Karpas-422 (cell line): ENCODE measurements around the gene PKP3. TPM values are rescaled to one million over a fixed set of nuclear protein-coding genes. Genes with fewer than 3 reads are reported as not detected.

ENCODE experiments used
- DNase-seq: peaks from one replicate; pipeline ENCODE4 v3.0.0-alpha.2; 2015
- H2AFZ ChIP-seq: fragments of 200-600 bp; sonication (generic); 2 replicates; pipeline ENCODE4 v1.6.1; 2014; ENCODE audit warnings: antibody characterized with exemption, low read length, mixed read lengths
- H3K27ac ChIP-seq: fragments of 200-600 bp; sonication (generic); 2 replicates; pipeline ENCODE4 v1.5.1; 2014; ENCODE audit warnings: mild to moderate bottlenecking, low read length, moderate library complexity
- H3K27me3 ChIP-seq: fragments of 200-600 bp; sonication (generic); 2 replicates; pipeline ENCODE4 v1.6.1; 2014; ENCODE audit warnings: low read length, mixed read lengths
- H3K36me3 ChIP-seq: fragments of 200-600 bp; sonication (generic); 2 replicates; pipeline ENCODE4 v1.6.1; 2014; ENCODE audit warnings: low read length, mixed read lengths; ENCODE audit not compliant: insufficient read depth
- H3K4me1 ChIP-seq: fragments of 200-600 bp; sonication (generic); 2 replicates; pipeline ENCODE4 v1.6.1; 2014; ENCODE audit warnings: mild to moderate bottlenecking, low read length, mixed read lengths
- H3K4me2 ChIP-seq: fragments of 200-600 bp; sonication (generic); 2 replicates; pipeline ENCODE4 v1.6.1; 2014; ENCODE audit warnings: low read length, low read depth, mild to moderate bottlenecking; ENCODE audit not compliant: poor library complexity, severe bottlenecking
- H3K4me3 ChIP-seq: fragments of 200-600 bp; sonication (generic); 2 replicates; pipeline ENCODE4 v1.5.1; 2014; ENCODE audit warnings: mild to moderate bottlenecking, antibody characterized with exemption, low read length, mixed read lengths
- H3K79me2 ChIP-seq: fragments of 200-600 bp; sonication (generic); 2 replicates; pipeline ENCODE4 v1.6.1; 2014; ENCODE audit warnings: mild to moderate bottlenecking, low read length, mixed read lengths
- H3K9ac ChIP-seq: fragments of 200-600 bp; sonication (generic); 2 replicates; pipeline ENCODE4 v1.6.0; 2014; ENCODE audit warnings: low read length
- H3K9me2 ChIP-seq: fragments of 200-600 bp; sonication (generic), shearing (Covaris generic); replicated peaks from 2 replicates; pipeline ENCODE4 v1.6.0; 2014; ENCODE audit warnings: mild to moderate bottlenecking, low read length, moderate library complexity; ENCODE audit not compliant: insufficient read depth
- H3K9me3 ChIP-seq: fragments of 300-700, 200-600 bp; sonication (generic); 2 replicates; pipeline ENCODE4 v1.6.1; 2014; ENCODE audit warnings: low read length, mixed read lengths
- H4K20me1 ChIP-seq: fragments of 200-600 bp; sonication (generic); 2 replicates; pipeline ENCODE4 v1.6.1; 2014; ENCODE audit warnings: mild to moderate bottlenecking, antibody characterized with exemption, low read length, low read depth; ENCODE audit not compliant: insufficient read depth
- small RNA-seq: library from RNA; depleted of rRNA; stranded (forward); fragments of <200 nt; gene quantifications from one replicate; pipeline ENCODE3, GENCODE V24; 2014
- total RNA-seq: library from RNA; depleted of rRNA; stranded (reverse); fragments of >200 nt; shearing (Covaris generic); gene quantifications from 2 replicates; pipeline ENCODE4 v1.2.3, GENCODE V29; 2014; ENCODE audit warnings: low replicate concordance; rRNA removed

PKP3 gene
- total RNA-seq, 1 experiment from 2014 or later, result not detected

- no peaks in the 10 kb centered on the region for H3K9me2 ChIP-seq
- H4K20me1 ChIP-seq, result peaks cover 6% of the 10 kb centered on the region; the same call in 1 of the 2 replicates
- peak overlapping the region; percentile 94; the same call in 1 of the 2 replicates for H2AFZ ChIP-seq
- no peaks in the 10 kb centered on the region for H3K27me3 ChIP-seq
- H3K4me2 ChIP-seq, result peak overlapping the region; percentile 85
- H3K9me3 ChIP-seq, result no peaks in the 10 kb centered on the region
- peak overlapping the region; percentile 92 for H3K4me3 ChIP-seq
- peak; percentile 83 for DNase-seq
- H3K79me2 ChIP-seq, result peaks cover 24% of the 10 kb centered on the region
- H3K9ac ChIP-seq, result peak overlapping the region; percentile 80
- H3K36me3 ChIP-seq, result no peaks in the 10 kb centered on the region
- no peak overlapping the region for H3K27ac ChIP-seq
- peaks cover 35% of the 10 kb centered on the region for H3K4me1 ChIP-seq
Measured at GRCh38 chr11:450809-451451, 56.9 kb downstream of the PKP3 start.

GRCh38 chr11:451738-452137 is 57.7 kb downstream of the PKP3 start:
- peaks cover 6% of the 10 kb centered on the region; the same call in 1 of the 2 replicates for H4K20me1 ChIP-seq
- DNase-seq, result no peak
- H3K9me2 ChIP-seq, result no peaks in the 10 kb centered on the region
- peak overlapping the region; percentile 92 for H3K4me3 ChIP-seq
- H3K36me3 ChIP-seq, result no peaks in the 10 kb centered on the region
- no peaks in the 10 kb centered on the region for H3K9me3 ChIP-seq
- H3K9ac ChIP-seq, result peak overlapping the region; percentile 80
- H3K79me2 ChIP-seq, result peaks cover 24% of the 10 kb centered on the region
- no peak overlapping the region for H3K27ac ChIP-seq
- no peaks in the 10 kb centered on the region for H3K27me3 ChIP-seq
- H2AFZ ChIP-seq, result no peak overlapping the region
- peaks cover 35% of the 10 kb centered on the region for H3K4me1 ChIP-seq
- H3K4me2 ChIP-seq, result peak overlapping the region; percentile 85

DNA sequence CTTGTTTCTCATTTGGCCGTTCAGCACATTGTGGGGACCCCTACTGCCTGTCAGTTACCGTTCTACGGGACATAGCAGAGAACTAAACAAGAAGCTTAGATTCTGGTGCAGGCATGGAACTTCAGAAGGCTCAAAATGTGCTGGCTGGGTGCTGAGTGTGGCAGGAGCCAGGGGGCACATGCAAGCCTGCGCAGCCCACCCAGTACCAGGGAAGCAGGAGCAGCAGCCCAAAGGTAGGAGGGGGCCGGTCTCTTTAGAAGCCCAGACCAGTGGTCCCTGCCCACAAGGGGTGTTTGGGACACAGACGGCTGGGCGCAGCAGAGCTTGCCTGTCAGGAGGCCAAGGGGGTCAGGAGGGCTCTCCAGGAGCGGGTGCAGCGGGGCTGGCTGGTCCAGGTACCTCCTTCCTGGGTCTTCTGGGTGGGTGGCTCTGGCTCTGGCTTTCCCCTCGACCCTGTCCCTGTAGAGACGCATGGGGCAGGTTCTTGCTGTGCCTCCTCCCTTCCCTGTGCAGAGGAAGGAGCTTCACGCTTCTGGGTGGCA is 58.3 kb downstream of the PKP3 start:
- no peak overlapping the region for H3K4me3 ChIP-seq
- peaks cover 35% of the 10 kb centered on the region for H3K4me1 ChIP-seq
- H3K36me3 ChIP-seq, result no peaks in the 10 kb centered on the region
- H3K79me2 ChIP-seq, result peaks cover 27% of the 10 kb centered on the region
- no peaks in the 10 kb centered on the region for H3K27me3 ChIP-seq
- no peak overlapping the region for H3K9ac ChIP-seq
- H4K20me1 ChIP-seq, result peaks cover 6% of the 10 kb centered on the region; the same call in 1 of the 2 replicates
- H3K9me3 ChIP-seq, result no peaks in the 10 kb centered on the region
- peak overlapping the region; percentile 85 for H3K4me2 ChIP-seq
- DNase-seq, result no peak
- H3K27ac ChIP-seq, result no peak overlapping the region
- no peak overlapping the region for H2AFZ ChIP-seq
- no peaks in the 10 kb centered on the region for H3K9me2 ChIP-seq

DNA sequence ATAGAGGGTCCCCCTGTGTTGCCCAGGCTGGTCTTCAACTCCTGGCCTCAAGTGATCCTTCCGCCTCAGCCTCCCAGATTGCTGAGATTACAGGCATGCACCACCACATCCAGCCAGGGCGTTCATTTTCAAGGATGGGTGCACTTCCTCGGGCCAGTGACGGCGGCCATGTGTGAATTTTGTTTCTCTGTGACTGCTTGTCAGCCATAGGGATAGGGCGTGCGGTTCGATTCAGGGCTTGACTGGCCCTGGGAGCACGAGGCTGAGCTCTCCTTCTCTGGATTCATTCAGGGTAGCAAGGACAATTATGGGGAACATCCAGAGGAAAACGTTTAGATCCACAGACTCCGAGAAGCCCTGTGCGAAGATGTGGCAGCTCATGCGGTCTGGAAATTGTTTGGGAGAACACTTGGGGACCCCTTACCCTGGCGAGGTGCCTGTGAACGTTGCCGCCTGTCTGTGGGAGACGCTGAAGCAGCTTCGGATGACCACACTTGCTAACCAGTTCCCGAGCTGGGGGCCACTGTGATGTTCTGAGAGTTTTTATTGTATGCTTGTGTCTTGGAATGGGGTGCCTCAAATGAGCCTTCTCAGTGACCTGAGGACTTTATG is 59.0 kb downstream of the PKP3 start:
- Histone ChIP-seq H3K9ac (no peak overlapping the region), H3K4me2 (no peak overlapping the region), H3K9me3 (no peaks in the 10 kb centered on the region), H3K79me2 (peaks cover 32% of the 10 kb centered on the region), H4K20me1 (peaks cover 6% of the 10 kb centered on the region; the same call in 1 of the 2 replicates), H2AFZ (no peak overlapping the region), H3K36me3 (no peaks in the 10 kb centered on the region), H3K27me3 (no peaks in the 10 kb centered on the region), H3K27ac (no peak overlapping the region), H3K9me2 (no peaks in the 10 kb centered on the region), H3K4me3 (no peak overlapping the region), H3K4me1 (peaks cover 32% of the 10 kb centered on the region)
- DNase-seq, result no peak

DNA sequence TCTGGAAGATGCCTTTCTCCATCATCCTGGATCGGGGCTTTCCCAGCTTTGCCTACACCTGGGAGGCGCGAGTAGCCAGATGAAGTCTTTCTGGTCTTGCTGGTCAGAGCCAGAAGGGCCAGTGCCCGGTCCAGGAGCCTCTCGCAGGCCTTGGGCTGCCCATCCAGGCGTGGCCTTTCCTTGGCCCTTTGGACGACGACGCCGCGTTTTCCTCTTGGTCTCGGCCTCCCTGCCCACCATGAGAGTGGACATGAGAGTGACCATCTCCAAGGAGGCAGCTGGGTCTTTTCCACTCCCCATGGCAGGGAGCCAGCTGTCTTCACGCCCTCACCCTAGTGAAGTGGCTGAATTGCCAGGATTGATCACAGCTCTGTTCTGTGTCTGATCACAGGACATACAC is 59.6 kb downstream of the PKP3 start:
- no peaks in the 10 kb centered on the region for H3K27me3 ChIP-seq
- H3K4me2 ChIP-seq, result no peak overlapping the region
- no peak overlapping the region for H3K9ac ChIP-seq
- H3K4me1 ChIP-seq, result peaks cover 29% of the 10 kb centered on the region
- H3K36me3 ChIP-seq, result no peaks in the 10 kb centered on the region
- H3K9me2 ChIP-seq, result no peaks in the 10 kb centered on the region
- H3K79me2 ChIP-seq, result peaks cover 32% of the 10 kb centered on the region
- peaks cover 6% of the 10 kb centered on the region; the same call in 1 of the 2 replicates for H4K20me1 ChIP-seq
- no peaks in the 10 kb centered on the region for H3K9me3 ChIP-seq
- no peak overlapping the region for H2AFZ ChIP-seq
- no peak overlapping the region for H3K27ac ChIP-seq
- DNase-seq, result no peak
- no peak overlapping the region for H3K4me3 ChIP-seq

GRCh38 chr11:454043-454442 is 60.0 kb downstream of the PKP3 start:
- no peak overlapping the region for H3K4me2 ChIP-seq
- H3K9ac ChIP-seq, result no peak overlapping the region
- no peaks in the 10 kb centered on the region for H3K9me2 ChIP-seq
- peaks cover 24% of the 10 kb centered on the region for H3K4me1 ChIP-seq
- H3K36me3 ChIP-seq, result no peaks in the 10 kb centered on the region
- no peak overlapping the region for H3K27ac ChIP-seq
- no peaks in the 10 kb centered on the region for H3K27me3 ChIP-seq
- peaks cover 32% of the 10 kb centered on the region for H3K79me2 ChIP-seq
- DNase-seq, result no peak
- H3K4me3 ChIP-seq, result no peak overlapping the region
- no peaks in the 10 kb centered on the region for H3K9me3 ChIP-seq
- peaks cover 6% of the 10 kb centered on the region; the same call in 1 of the 2 replicates for H4K20me1 ChIP-seq
- H2AFZ ChIP-seq, result no peak overlapping the region

Small RNA genes within 50 kb of the gene (small RNA-seq; reads per million reads assigned to genes)
- gene RN7SL838P, result not detected

Other genes with a start within 250 kb of the PKP3 start
- not detected in 2 replicates for gene SCGB1C1, start 201.1 kb upstream of the PKP3 start, total RNA-seq
- gene BET1L, start 186.8 kb upstream of the PKP3 start, total RNA-seq, result 16.8 TPM in 2 replicates
- gene RIC8A, start 186.5 kb upstream of the PKP3 start, total RNA-seq, result 56.2 and 86.1 TPM in 2 replicates
- 13.6 and 17.2 TPM in 2 replicates for gene SIRT3, start 157.9 kb upstream of the PKP3 start, total RNA-seq
- 86.7 and 92.7 TPM in 2 replicates for gene PSMD13, start 157.2 kb upstream of the PKP3 start, total RNA-seq
- gene NLRP6, start 115.8 kb upstream of the PKP3 start, total RNA-seq, result 0.11 TPM in 1 of 2 replicates, not detected in the other
- 17.0 and 24.2 TPM in 2 replicates for gene PGGHG, start 105.1 kb upstream of the PKP3 start, total RNA-seq
- not detected in 2 replicates for gene IFITM5, start 94.7 kb upstream of the PKP3 start, total RNA-seq
- 18.5 and 19.4 TPM in 2 replicates for gene IFITM2, start 86.4 kb upstream of the PKP3 start, total RNA-seq
- gene IFITM1, start 80.2 kb upstream of the PKP3 start, total RNA-seq, result 125 and 216 TPM in 2 replicates
- 1.7 TPM in 1 of 2 replicates, not detected in the other for gene IFITM3, start 73.3 kb upstream of the PKP3 start, total RNA-seq
- gene B4GALNT4, start 24.7 kb upstream of the PKP3 start, total RNA-seq, result not detected in 2 replicates
- 28.9 and 34.6 TPM in 2 replicates for gene SIGIRR, start 20.8 kb downstream of the PKP3 start, total RNA-seq
- gene ANO9, start 47.8 kb downstream of the PKP3 start, total RNA-seq, result 1.4 and 2.2 TPM in 2 replicates
- gene PTDSS2, start 56.1 kb downstream of the PKP3 start, total RNA-seq, result 13.5 and 25.4 TPM in 2 replicates
- gene RNH1, start 113.0 kb downstream of the PKP3 start, total RNA-seq, result 59.4 and 107 TPM in 2 replicates
- gene HRAS, start 141.4 kb downstream of the PKP3 start, total RNA-seq, result 8.5 and 53.1 TPM in 2 replicates
- gene LRRC56, start 143.3 kb downstream of the PKP3 start, total RNA-seq, result 0.37 and 4.6 TPM in 2 replicates
- 6.2 and 14.3 TPM in 2 replicates for gene LMNTD2, start 166.5 kb downstream of the PKP3 start, total RNA-seq
- 13.8 and 29.1 TPM in 2 replicates for gene RASSF7, start 166.8 kb downstream of the PKP3 start, total RNA-seq
- 8.7 and 20.9 TPM in 2 replicates for gene PHRF1, start 182.3 kb downstream of the PKP3 start, total RNA-seq
- 34.6 and 53.5 TPM in 2 replicates for gene IRF7, start 221.7 kb downstream of the PKP3 start, total RNA-seq
- gene CDHR5, start 230.7 kb downstream of the PKP3 start, total RNA-seq, result 0.04 TPM in 1 of 2 replicates, not detected in the other
- gene SCT, start 233.0 kb downstream of the PKP3 start, total RNA-seq, result not detected in 2 replicates
- not detected in 2 replicates for gene DRD4, start 243.1 kb downstream of the PKP3 start, total RNA-seq